ENCODE results near the gene FGD6. TPM values are rescaled to one million over a fixed set of nuclear protein-coding genes. Genes with fewer than 3 reads are reported as not detected.
A peak's percentile ranks its signal among the peaks of the same experiment; 100 is the strongest.

Gene FGD6
- total RNA-seq, 4 donors from 2014 or later, result 2.9 to 8.4 (median 4.4) TPM

DNA sequence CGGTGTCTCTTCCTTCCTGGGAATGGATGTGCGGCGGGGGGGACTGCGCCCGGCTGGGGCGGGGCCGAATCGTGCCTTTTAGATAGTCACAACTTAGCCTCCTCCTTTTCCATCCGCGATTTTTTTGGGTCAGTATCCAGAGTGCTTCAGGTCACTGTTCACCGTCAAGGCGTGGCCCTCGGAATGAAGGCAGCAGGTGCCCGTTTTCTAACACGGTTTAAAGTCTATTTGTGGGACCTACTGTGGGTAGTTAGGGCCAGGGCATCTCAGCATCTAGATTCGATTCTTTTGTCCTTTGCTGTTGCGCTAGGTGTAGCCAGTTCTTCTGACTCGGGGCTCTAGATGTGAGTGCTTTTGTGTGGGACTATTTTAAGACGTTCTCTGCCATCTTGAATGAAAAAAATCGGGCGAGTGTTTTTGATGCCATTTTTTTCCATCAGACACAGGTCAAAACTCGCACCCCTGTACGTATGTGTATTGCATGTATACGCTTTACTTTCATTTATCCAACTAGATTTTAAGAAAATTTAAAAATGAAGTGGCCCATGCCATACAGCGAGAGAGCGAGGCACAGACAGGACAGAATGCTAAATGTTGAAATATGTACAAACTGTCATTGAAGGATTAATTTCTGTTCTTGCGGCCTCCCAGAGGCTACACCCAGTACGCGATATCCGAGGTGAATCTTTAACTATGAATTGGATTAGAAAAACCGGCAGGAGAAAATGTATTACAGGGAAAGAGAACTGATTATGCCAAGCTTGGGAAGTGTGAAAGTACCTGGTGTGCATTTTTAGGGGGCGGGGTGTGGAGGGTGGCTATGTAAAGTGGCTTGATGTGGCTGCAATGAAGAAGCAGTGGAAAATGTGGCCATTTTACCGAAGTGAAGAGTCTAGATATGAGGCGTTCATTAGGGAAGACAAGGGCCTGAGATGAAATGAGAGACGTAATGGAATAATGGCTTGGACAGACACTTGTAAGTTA, 1.2 kb upstream of the FGD6 start:
- peaks cover 52 to 53% of the 10 kb centered on the region in 2 donors for H3K4me1 ChIP-seq
- no peaks in the 10 kb centered on the region for H3K9me3 ChIP-seq
- in situ Hi-C loops (cut with MboI; ENCODE audit: low sequenced_read_pairs in 4 of 4) (no loop called here), intact Hi-C loops (cut with DNase I; ENCODE audit: low total_unique reads) (loop anchor here (1.0 to 10.0 kb wide), 3 partner anchors 86 to 574 kb away; no protein-coding TSS in a partner anchor)
- ATAC-seq, result peak in 1 of 2 donors; percentile 57
- no peaks in the 10 kb centered on the region for H3K27me3 ChIP-seq
- H3K4me3 ChIP-seq, result peak overlapping the region; percentile 76 to 94 (median 88)
- peak; percentile 57 to 83 for DNase-seq
- no peak for TF ChIP-seq POLR2A (IDR thresholded peaks at IDR 0.05)
- TF ChIP-seq, protein P1, sequence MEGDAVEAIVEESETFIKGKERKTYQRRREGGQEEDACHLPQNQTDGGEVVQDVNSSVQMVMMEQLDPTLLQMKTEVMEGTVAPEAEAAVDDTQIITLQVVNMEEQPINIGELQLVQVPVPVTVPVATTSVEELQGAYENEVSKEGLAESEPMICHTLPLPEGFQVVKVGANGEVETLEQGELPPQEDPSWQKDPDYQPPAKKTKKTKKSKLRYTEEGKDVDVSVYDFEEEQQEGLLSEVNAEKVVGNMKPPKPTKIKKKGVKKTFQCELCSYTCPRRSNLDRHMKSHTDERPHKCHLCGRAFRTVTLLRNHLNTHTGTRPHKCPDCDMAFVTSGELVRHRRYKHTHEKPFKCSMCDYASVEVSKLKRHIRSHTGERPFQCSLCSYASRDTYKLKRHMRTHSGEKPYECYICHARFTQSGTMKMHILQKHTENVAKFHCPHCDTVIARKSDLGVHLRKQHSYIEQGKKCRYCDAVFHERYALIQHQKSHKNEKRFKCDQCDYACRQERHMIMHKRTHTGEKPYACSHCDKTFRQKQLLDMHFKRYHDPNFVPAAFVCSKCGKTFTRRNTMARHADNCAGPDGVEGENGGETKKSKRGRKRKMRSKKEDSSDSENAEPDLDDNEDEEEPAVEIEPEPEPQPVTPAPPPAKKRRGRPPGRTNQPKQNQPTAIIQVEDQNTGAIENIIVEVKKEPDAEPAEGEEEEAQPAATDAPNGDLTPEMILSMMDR (IDR thresholded peaks at IDR 0.05 in 4 of 5, conservative IDR thresholded peaks at IDR 0.05 in 1 of 5), result no peak
- peak overlapping the region; percentile 90 to 98 (median 96) for H3K27ac ChIP-seq
- no peaks in the 10 kb centered on the region for H3K36me3 ChIP-seq

DNA sequence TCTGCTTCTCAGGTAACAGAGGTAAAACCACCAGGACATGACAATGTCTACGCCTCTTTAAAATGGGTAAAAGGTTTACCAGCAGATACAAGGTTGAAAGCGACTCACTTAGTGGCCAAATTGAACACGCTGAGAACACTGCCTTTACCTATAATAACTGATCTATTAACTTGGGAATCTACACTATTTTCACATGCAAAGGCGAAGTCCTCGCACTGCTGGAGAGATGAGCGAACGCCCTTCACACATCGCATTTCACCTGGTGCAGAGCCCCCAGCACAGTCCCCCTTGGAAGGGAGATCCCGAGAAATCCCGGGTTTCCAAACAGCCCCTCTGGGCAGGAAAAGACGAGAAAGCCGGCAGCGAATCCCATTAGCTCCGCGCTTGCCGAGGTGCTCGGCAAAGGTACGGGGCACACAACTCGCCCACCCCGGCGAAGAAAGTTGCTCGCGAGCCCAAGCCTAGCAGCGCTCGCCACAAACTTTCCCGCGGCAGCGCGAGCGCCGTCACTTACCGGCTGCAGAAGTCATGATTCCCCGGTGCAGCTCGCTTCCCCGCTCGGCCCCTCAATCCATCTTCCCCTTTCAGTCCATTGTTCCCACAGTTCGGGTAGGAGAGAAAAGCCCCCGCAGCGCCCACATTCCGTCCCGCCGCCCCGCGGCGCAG, 423 bp downstream of the FGD6 start:
- no peaks in the 10 kb centered on the region for H3K27me3 ChIP-seq
- no peaks in the 10 kb centered on the region for H3K9me3 ChIP-seq
- peak; percentile 35 for ATAC-seq
- TF ChIP-seq, protein P1 (IDR thresholded peaks at IDR 0.05 in 4 of 5, conservative IDR thresholded peaks at IDR 0.05 in 1 of 5), result no peak
- no peak for TF ChIP-seq POLR2A (IDR thresholded peaks at IDR 0.05)
- H3K4me3 ChIP-seq, result peak overlapping the region; percentile 73 to 94 (median 88)
- peaks cover 36 to 43% of the 10 kb centered on the region in 2 donors for H3K4me1 ChIP-seq
- H3K27ac ChIP-seq, result peak overlapping the region; percentile 90 to 98 (median 96)
- no peaks in the 10 kb centered on the region for H3K36me3 ChIP-seq
- in situ Hi-C loops (cut with MboI; ENCODE audit: low sequenced_read_pairs in 4 of 4) (no loop called here), intact Hi-C loops (cut with DNase I; ENCODE audit: low total_unique reads) (loop anchor here (1.0 to 10.0 kb wide), 4 partner anchors 85 to 572 kb away; partner anchors contain the start of genes METAP2 and NR2C1)
- no peak for DNase-seq

DNA sequence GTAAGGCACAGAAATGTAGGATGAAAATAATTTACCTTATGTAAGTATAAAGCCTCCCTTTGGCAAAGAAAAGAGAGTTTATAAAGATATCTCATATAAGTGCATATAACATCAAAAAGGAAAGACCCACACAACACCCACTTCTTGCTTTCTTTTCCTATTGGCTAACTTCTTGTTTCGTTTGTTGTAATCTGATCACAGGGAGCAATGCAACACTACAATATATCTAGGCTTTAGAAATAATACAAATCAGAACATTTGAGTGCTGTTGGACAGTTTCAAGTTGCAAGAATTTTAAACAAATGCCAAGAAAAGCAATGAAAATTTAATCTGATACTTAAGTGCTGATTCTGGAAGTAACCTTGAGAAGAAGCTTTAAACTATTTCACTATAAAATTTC, 1.3 kb downstream of the FGD6 start:
- peak overlapping the region in 2 of 4 donors; percentile 90 to 98 for H3K27ac ChIP-seq
- DNase-seq, result no peak
- H3K27me3 ChIP-seq, result no peaks in the 10 kb centered on the region
- H3K9me3 ChIP-seq, result no peaks in the 10 kb centered on the region
- no peak for TF ChIP-seq POLR2A (IDR thresholded peaks at IDR 0.05)
- TF ChIP-seq, protein P1 (IDR thresholded peaks at IDR 0.05 in 4 of 5, conservative IDR thresholded peaks at IDR 0.05 in 1 of 5), result no peak
- no peaks in the 10 kb centered on the region for H3K36me3 ChIP-seq
- peak overlapping the region; percentile 73 to 94 (median 88) for H3K4me3 ChIP-seq
- peaks cover 34% of the 10 kb centered on the region in 2 donors for H3K4me1 ChIP-seq
- no peak for ATAC-seq
- intact Hi-C loops (cut with DNase I; ENCODE audit: low total_unique reads), result loop anchor here (2.0 to 10.0 kb wide), 3 partner anchors 84 to 571 kb away; partner anchors contain the start of gene NR2C1
- in situ Hi-C loops (cut with MboI; ENCODE audit: low sequenced_read_pairs in 4 of 4), result no loop called here

DNA sequence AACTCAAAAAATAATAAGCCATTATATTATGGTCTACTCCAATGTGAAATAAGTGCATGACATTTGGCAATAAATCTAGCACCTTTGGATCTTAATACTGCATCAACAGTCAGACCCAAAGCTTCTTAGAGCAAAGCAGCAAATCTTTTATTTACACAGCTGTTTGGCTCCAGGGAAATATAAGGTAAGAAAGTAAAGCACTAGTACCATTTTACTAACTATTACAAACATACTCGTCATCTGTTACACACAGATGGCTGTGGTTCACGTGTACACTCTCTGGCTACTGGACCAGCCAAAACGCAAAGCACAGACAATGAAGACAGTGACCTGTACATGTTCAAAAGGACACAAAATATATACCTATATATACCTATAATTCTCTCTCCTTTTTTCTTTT, 2.8 kb downstream of the FGD6 start:
- H3K36me3 ChIP-seq, result no peaks in the 10 kb centered on the region
- no peak overlapping the region for H3K27ac ChIP-seq
- DNase-seq (no peak), ATAC-seq (no peak)
- H3K27me3 ChIP-seq, result no peaks in the 10 kb centered on the region
- H3K9me3 ChIP-seq, result no peaks in the 10 kb centered on the region
- H3K4me3 ChIP-seq, result no peak overlapping the region
- H3K4me1 ChIP-seq, result peaks cover 19 to 20% of the 10 kb centered on the region in 2 donors
- intact Hi-C loops (cut with DNase I; ENCODE audit: low total_unique reads), result loop anchor here (10.0 kb wide), 1 partner anchor 570 kb away; no protein-coding TSS in a partner anchor
- TF ChIP-seq, protein P1 (IDR thresholded peaks at IDR 0.05 in 4 of 5, conservative IDR thresholded peaks at IDR 0.05 in 1 of 5), result no peak
- TF ChIP-seq POLR2A (IDR thresholded peaks at IDR 0.05), result no peak
- in situ Hi-C loops (cut with MboI; ENCODE audit: low sequenced_read_pairs in 4 of 4), result no loop called here

Measured in gastrocnemius medialis (tissue), 4 donors.